Nephron (organoid): ENCODE data around the gene GNB1L.

Source experiments
- H3K27ac Mint-ChIP-seq, 3 experiments: 2 replicates each; pipeline ENCODE4 v1.8.0; 2020; ENCODE audit warnings: mixed read lengths in 3 of 3, mild to moderate bottlenecking in 2 of 3, moderate library complexity in 1 of 3
- H3K27me3 Mint-ChIP-seq: 2 replicates; pipeline ENCODE4 v1.8.0; 2021; ENCODE audit warnings: low read depth, mild to moderate bottlenecking, moderate library complexity, mixed read lengths
- H3K36me3 Mint-ChIP-seq: 2 replicates; pipeline ENCODE4 v1.8.0; 2020; ENCODE audit warnings: low read depth, mixed read lengths
- H3K4me1 Mint-ChIP-seq: 2 replicates; pipeline ENCODE4 v1.8.0; 2020; ENCODE audit warnings: mixed read lengths
- H3K4me3 Mint-ChIP-seq, 3 experiments: 2 replicates each; pipeline ENCODE4 v1.8.0; 2020; ENCODE audit warnings: mild to moderate bottlenecking in 3 of 3, mixed read lengths in 3 of 3, moderate library complexity in 2 of 3
- H3K9me3 Mint-ChIP-seq: 2 replicates; pipeline ENCODE4 v1.8.0; 2020; ENCODE audit warnings: mixed read lengths
- TF ChIP-seq, protein P1 (sequence below), 3 experiments: fragments of 200-600 bp; sonication (generic); IDR thresholded peaks; one replicate each; pipeline ENCODE4 v1.5.0; 2021; ENCODE audit warnings: antibody characterized with exemption in 3 of 3; ENCODE audit not compliant: unreplicated experiment in 3 of 3

Gene GNB1L

GRCh38 chr22:19820880-19821522 lies 33.7 kb downstream of the GNB1L start:
- TF ChIP-seq, protein P1, sequence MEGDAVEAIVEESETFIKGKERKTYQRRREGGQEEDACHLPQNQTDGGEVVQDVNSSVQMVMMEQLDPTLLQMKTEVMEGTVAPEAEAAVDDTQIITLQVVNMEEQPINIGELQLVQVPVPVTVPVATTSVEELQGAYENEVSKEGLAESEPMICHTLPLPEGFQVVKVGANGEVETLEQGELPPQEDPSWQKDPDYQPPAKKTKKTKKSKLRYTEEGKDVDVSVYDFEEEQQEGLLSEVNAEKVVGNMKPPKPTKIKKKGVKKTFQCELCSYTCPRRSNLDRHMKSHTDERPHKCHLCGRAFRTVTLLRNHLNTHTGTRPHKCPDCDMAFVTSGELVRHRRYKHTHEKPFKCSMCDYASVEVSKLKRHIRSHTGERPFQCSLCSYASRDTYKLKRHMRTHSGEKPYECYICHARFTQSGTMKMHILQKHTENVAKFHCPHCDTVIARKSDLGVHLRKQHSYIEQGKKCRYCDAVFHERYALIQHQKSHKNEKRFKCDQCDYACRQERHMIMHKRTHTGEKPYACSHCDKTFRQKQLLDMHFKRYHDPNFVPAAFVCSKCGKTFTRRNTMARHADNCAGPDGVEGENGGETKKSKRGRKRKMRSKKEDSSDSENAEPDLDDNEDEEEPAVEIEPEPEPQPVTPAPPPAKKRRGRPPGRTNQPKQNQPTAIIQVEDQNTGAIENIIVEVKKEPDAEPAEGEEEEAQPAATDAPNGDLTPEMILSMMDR (IDR thresholded peaks at IDR 0.05; ENCODE audit: unreplicated experiment in 3 of 3): no peak
- no peaks in the 10 kb centered on the region for H3K9me3 Mint-ChIP-seq
- H3K27ac Mint-ChIP-seq: no peak overlapping the region
- no peaks in the 10 kb centered on the region for H3K4me1 Mint-ChIP-seq
- peaks cover 7% of the 10 kb centered on the region for H3K27me3 Mint-ChIP-seq
- H3K36me3 Mint-ChIP-seq: no peaks in the 10 kb centered on the region
- no peak overlapping the region for H3K4me3 Mint-ChIP-seq

- peaks cover 7% of the 10 kb centered on the region for H3K27me3 Mint-ChIP-seq
- no peaks in the 10 kb centered on the region for H3K36me3 Mint-ChIP-seq
- H3K4me3 Mint-ChIP-seq: no peak overlapping the region
- no peaks in the 10 kb centered on the region for H3K9me3 Mint-ChIP-seq
- no peaks in the 10 kb centered on the region for H3K4me1 Mint-ChIP-seq
- no peak overlapping the region for H3K27ac Mint-ChIP-seq
- TF ChIP-seq, protein P1 (IDR thresholded peaks at IDR 0.05; ENCODE audit: unreplicated experiment in 3 of 3): no peak
These were observed 34.5 kb downstream of the GNB1L start for GRCh38 chr22:19819911-19820879.

- Mint-ChIP-seq H3K4me1 (no peaks in the 10 kb centered on the region), H3K9me3 (no peaks in the 10 kb centered on the region), H3K36me3 (no peaks in the 10 kb centered on the region), H3K27me3 (peaks cover 7% of the 10 kb centered on the region), H3K27ac (no peak overlapping the region), H3K4me3 (no peak overlapping the region)
- TF ChIP-seq, protein P1 (IDR thresholded peaks at IDR 0.05; ENCODE audit: unreplicated experiment in 3 of 3): no peak
These were observed 35.3 kb downstream of the GNB1L start for GRCh38 chr22:19819208-19819910.

GRCh38 chr22:19818324-19819207 lies 36.1 kb downstream of the GNB1L start:
- H3K36me3 Mint-ChIP-seq: no peaks in the 10 kb centered on the region
- no peaks in the 10 kb centered on the region for H3K9me3 Mint-ChIP-seq
- TF ChIP-seq, protein P1 (IDR thresholded peaks at IDR 0.05; ENCODE audit: unreplicated experiment in 3 of 3): no peak
- peaks cover 7% of the 10 kb centered on the region for H3K27me3 Mint-ChIP-seq
- H3K27ac Mint-ChIP-seq: no peak overlapping the region
- no peak overlapping the region for H3K4me3 Mint-ChIP-seq
- H3K4me1 Mint-ChIP-seq: no peaks in the 10 kb centered on the region

- H3K27me3 Mint-ChIP-seq: peaks cover 9% of the 10 kb centered on the region
- H3K4me1 Mint-ChIP-seq: no peaks in the 10 kb centered on the region
- no peaks in the 10 kb centered on the region for H3K36me3 Mint-ChIP-seq
- H3K9me3 Mint-ChIP-seq: no peaks in the 10 kb centered on the region
- no peak overlapping the region for H3K4me3 Mint-ChIP-seq
- TF ChIP-seq, protein P1 (IDR thresholded peaks at IDR 0.05; ENCODE audit: unreplicated experiment in 3 of 3): no peak
- H3K27ac Mint-ChIP-seq: no peak overlapping the region
These were observed 38.1 kb downstream of the GNB1L start for GRCh38 chr22:19816372-19817119.
